Adrenal gland (tissue), 12 donors: Measurements from ENCODE around the gene ATG101. TPM values are rescaled to one million over a fixed set of nuclear protein-coding genes. Genes with fewer than 3 reads are reported as not detected.
A peak's percentile ranks its signal among the peaks of the same experiment; 100 is the strongest.

Source experiments
- DNase-seq, 7 donors: peaks; one replicate each; pipeline ENCODE4 v3.0.0-alpha.2; 2019 to 2020
- H3K27ac ChIP-seq, 5 donors: fragments of 200-600 bp; sonication (generic) in 4 of 5; 1 replicate in 3 of 5; 2 replicates in 2 of 5; pipeline versions ENCODE4 v1.5.1 to v1.8.0; 2016 to 2020; ENCODE audit warnings: mild to moderate bottlenecking in 1 of 5
- H3K27me3 ChIP-seq: fragments of 200-600 bp; 2 replicates; pipeline ENCODE4 v1.8.0; 2021
- H3K36me3 ChIP-seq, 2 donors: fragments of 200-600 bp; replicated peaks in 1 of 2; 1 replicate in 1 of 2; 2 replicates in 1 of 2; pipeline versions ENCODE4 v1.5.1 to v1.8.0; 2018 to 2022
- H3K4me1 ChIP-seq, 2 donors: fragments of 200-600 bp; replicated peaks in 1 of 2; 1 replicate in 1 of 2; 2 replicates in 1 of 2; pipeline versions ENCODE4 v1.5.1 to v1.8.0; 2018 to 2021
- H3K4me3 ChIP-seq, 4 donors: fragments of 200-600 bp; sonication (generic) in 3 of 4; one replicate each; pipeline ENCODE4 v1.5.1; 2016 to 2018
- H3K9me3 ChIP-seq, 3 donors: fragments of 200-600 bp; sonication (generic) in 1 of 3; replicated peaks in 1 of 3; 1 replicate in 2 of 3; 2 replicates in 1 of 3; pipeline versions ENCODE4 v1.5.1 to v1.8.0; 2016 to 2021
- POLR2A ChIP-seq, 2 donors: fragments of 450-650 bp; IDR thresholded peaks; one replicate each; pipeline ENCODE4 v1.6.1; 2017; ENCODE audit warnings: antibody characterized with exemption in 2 of 2, mild to moderate bottlenecking in 2 of 2, moderate library complexity in 1 of 2
- WGBS, 4 donors: extraction: QIAGEN DNeasy Blood & Tissue Kit in 2 of 4; methylation state at CpG; one replicate each; pipeline versions ENCODE4 v1.1.5 to v1.1.7; 2013 to 2017; 5-methylcytosine and 5-hydroxymethylcytosine counted together
- intact Hi-C, 2 donors: fragments of 100-400 bp; cut with DNase I; formaldehyde crosslinking; loops; one replicate each; pipeline versions ENCODE4 v1.14.1 to v1.15.0; 2022 to 2023
- polyA plus RNA-seq, 3 donors: library from polyadenylated mRNA; stranded (reverse); fragments of 200-250 nt in 2 of 3; fragments of 350-450 nt in 1 of 3; fragmentation: Illumina TruSeq in 1 of 3; extraction: RNeasy Lipid Tissue Mini Kit (QIAGEN cat#74804) in 1 of 3; gene quantifications; one replicate each; pipeline ENCODE4 v1.2.3, GENCODE V29; 2013 to 2014
- total RNA-seq, 9 donors: library from RNA; depleted of rRNA in 4 of 9; stranded (reverse); fragments of >200 nt in 4 of 9; fragments of 120-200 nt in 1 of 9; fragmentation: NEBNext Ultra II Directional in 1 of 9; extraction: Animal tissue kit (Norgen Biotek cat#: 25700) in 1 of 9; gene quantifications; one replicate each; pipeline versions ENCODE4 v1.1.0 to v1.2.4, GENCODE V29; 2013 to 2023
- TF ChIP-seq, protein P1 (sequence below), 6 experiments: fragments of 450-650 bp in 4 of 6; fragments of 200-600 bp in 2 of 6; sonication (generic) in 1 of 6; IDR thresholded peaks; 1 replicate in 5 of 6; 2 replicates in 1 of 6; pipeline versions ENCODE4 v1.5.1 to v1.8.0; 2016 to 2021; ENCODE audit warnings: antibody characterized with exemption in 6 of 6, mild to moderate bottlenecking in 2 of 6, moderate library complexity in 1 of 6
- donor health status: healthy with polysubstance abuse.
- donor health status: Bipolar disorder and iron deficiency.
- donor health status: DM: yes; HTN: yes; CAD: no.
- donor health status: DM: no; HTN: no; CAD: no.
- donor health status: DM: no; HTN: no; CAD: no.
- donor health status: DM: yes; HTN: yes; CAD: no.

Gene ATG101
- total and polyA plus RNA-seq, 12 donors, result 20.9 to 60.4 (median 36.9) TPM

DNA sequence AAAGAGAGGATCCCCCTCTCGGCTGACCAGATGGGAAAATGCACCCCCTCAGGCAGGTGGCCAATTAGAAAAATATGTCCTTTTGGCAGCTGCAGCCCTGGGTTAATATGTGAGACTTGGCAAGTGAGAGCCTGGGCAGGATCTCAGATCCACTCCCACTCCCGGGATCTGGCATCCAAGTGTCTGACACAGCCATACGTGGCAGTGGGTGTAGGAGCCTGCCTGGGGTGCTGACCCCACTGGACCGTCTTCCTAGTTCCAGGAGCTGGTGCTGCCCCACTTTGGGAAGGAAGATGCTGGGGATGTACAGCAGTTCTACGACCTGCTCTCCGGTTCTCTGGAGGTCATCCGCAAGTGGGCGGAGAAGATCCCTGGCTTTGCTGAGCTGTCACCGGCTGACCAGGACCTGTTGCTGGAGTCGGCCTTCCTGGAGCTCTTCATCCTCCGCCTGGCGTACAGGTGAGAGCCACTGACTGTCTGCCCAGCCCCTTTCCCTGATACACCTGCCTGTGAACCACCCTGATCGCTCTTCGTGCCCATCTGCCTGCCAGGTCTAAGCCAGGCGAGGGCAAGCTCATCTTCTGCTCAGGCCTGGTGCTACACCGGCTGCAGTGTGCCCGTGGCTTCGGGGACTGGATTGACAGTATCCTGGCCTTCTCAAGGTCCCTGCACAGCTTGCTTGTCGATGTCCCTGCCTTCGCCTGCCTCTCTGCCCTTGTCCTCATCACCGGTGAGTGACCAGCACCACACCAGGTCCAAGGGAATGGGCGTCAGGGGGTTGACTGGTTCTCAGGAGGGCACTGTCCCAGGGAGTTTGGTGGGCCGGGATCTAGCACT lies 12.8 kb upstream of the ATG101 start:
- 73 to 79% (median 77%) methylated on average over 12 to 23 of the region's 23 CpGs for WGBS, 4 donors
- DNase-seq, result peak in 5 of 7 donors; percentile 43 to 83 (median 70)
- Histone ChIP-seq H3K4me3 (no peak overlapping the region), H3K27me3 (no peaks in the 10 kb centered on the region), H3K36me3 (peaks cover 0 to 57% of the 10 kb centered on the region in 2 donors), H3K27ac (peak overlapping the region in 2 of 5 donors; percentile 62), H3K9me3 (no peaks in the 10 kb centered on the region), H3K4me1 (peaks cover 5 to 16% of the 10 kb centered on the region in 2 donors)
- intact Hi-C loops, result no loop called here
- TF ChIP-seq, protein P1, sequence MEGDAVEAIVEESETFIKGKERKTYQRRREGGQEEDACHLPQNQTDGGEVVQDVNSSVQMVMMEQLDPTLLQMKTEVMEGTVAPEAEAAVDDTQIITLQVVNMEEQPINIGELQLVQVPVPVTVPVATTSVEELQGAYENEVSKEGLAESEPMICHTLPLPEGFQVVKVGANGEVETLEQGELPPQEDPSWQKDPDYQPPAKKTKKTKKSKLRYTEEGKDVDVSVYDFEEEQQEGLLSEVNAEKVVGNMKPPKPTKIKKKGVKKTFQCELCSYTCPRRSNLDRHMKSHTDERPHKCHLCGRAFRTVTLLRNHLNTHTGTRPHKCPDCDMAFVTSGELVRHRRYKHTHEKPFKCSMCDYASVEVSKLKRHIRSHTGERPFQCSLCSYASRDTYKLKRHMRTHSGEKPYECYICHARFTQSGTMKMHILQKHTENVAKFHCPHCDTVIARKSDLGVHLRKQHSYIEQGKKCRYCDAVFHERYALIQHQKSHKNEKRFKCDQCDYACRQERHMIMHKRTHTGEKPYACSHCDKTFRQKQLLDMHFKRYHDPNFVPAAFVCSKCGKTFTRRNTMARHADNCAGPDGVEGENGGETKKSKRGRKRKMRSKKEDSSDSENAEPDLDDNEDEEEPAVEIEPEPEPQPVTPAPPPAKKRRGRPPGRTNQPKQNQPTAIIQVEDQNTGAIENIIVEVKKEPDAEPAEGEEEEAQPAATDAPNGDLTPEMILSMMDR (IDR thresholded peaks at IDR 0.05), result no peak
- peak in 1 of 2 donors; percentile 37 for TF ChIP-seq POLR2A (IDR thresholded peaks at IDR 0.05)

DNA sequence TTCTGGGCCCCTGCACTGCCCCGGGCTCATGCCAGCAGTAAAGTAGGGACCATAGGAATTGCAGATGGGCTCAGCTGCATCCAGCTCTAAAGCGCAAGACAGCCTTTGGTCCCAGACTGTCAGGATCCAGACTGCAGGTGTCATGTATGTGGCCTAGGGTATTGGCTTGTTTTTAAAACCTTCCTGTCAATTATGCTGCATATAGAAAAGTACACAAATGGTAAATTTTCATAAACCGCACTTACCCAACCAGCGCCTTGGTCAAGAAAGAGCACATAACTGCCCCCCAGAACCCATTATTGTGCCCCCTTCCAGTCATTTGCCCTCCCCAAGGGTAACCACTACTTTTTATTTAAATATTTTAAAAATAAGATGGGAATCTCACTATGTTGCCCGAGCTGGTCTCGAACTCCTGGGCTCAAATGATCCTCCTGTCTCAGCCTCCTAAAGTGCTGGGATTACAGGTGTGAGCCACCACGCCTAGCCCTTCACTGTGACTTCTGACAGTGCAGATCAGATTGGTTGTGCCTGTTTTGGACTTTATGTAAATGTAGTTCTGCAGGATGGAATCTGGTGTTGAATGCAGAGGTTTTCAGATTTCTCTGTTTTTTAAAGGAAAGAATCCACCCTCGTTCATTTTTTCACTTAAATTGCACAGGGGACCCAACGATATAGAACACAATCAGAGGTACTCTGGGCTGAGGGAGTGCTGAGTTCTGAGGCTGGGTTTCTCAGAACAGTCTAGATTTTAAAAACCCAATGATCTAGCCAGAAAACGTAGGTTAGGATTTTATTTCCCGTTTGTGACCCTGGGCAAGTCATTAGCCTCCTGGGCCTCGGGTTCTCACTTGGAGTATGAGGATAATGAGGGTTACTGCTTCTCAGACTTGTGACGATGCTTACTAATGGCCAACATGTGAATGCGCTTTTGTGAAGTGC lies 11.9 kb upstream of the ATG101 start:
- DNase-seq, result peak in 1 of 7 donors; percentile 14
- H3K4me1 ChIP-seq, result peaks cover 9 to 22% of the 10 kb centered on the region in 2 donors
- no peaks in the 10 kb centered on the region for H3K9me3 ChIP-seq
- no peak overlapping the region for H3K4me3 ChIP-seq
- no peaks in the 10 kb centered on the region for H3K27me3 ChIP-seq
- H3K27ac ChIP-seq, result peak overlapping the region in 2 of 5 donors; percentile 62
- peaks cover 0 to 57% of the 10 kb centered on the region in 2 donors for H3K36me3 ChIP-seq
- 88 to 92% (median 89%) methylated on average over 12 to 14 of the region's 14 CpGs for WGBS, 4 donors
- intact Hi-C loops, result no loop called here
- TF ChIP-seq, protein P1 (IDR thresholded peaks at IDR 0.05), result no peak
- TF ChIP-seq POLR2A (IDR thresholded peaks at IDR 0.05), result peak in 1 of 2 donors; percentile 12

DNA sequence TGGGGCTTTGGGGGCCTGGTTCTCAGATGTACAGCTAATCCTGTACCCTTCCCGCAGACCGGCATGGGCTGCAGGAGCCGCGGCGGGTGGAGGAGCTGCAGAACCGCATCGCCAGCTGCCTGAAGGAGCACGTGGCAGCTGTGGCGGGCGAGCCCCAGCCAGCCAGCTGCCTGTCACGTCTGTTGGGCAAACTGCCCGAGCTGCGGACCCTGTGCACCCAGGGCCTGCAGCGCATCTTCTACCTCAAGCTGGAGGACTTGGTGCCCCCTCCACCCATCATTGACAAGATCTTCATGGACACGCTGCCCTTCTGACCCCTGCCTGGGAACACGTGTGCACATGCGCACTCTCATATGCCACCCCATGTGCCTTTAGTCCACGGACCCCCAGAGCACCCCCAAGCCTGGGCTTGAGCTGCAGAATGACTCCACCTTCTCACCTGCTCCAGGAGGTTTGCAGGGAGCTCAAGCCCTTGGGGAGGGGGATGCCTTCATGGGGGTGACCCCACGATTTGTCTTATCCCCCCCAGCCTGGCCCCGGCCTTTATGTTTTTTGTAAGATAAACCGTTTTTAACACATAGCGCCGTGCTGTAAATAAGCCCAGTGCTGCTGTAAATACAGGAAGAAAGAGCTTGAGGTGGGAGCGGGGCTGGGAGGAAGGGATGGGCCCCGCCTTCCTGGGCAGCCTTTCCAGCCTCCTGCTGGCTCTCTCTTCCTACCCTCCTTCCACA lies 11.0 kb upstream of the ATG101 start:
- DNase-seq, result peak in 5 of 7 donors; percentile 31 to 82 (median 70)
- peaks cover 18 to 22% of the 10 kb centered on the region in 2 donors for H3K4me1 ChIP-seq
- intact Hi-C loops, result no loop called here
- H3K27ac ChIP-seq, result peak overlapping the region in 1 of 5 donors; percentile 62
- no peaks in the 10 kb centered on the region for H3K9me3 ChIP-seq
- H3K4me3 ChIP-seq, result no peak overlapping the region
- peaks cover 0 to 57% of the 10 kb centered on the region in 2 donors for H3K36me3 ChIP-seq
- no peak for TF ChIP-seq POLR2A (IDR thresholded peaks at IDR 0.05)
- TF ChIP-seq, protein P1 (IDR thresholded peaks at IDR 0.05), result no peak
- WGBS, 4 donors, result 74 to 80% (median 77%) methylated on average over 8 to 25 of the region's 25 CpGs
- H3K27me3 ChIP-seq, result no peaks in the 10 kb centered on the region
